GM13976 (cell line): ENCODE data around the gene C1orf52.

Experiments
- DNase-seq: peaks from one replicate; pipeline ENCODE4 v3.0.0; 2012; ENCODE audit warnings: low spot score
- in situ Hi-C: fragments of 300-500 bp; cut with MboI; formaldehyde crosslinking; loops from one replicate; pipeline ENCODE4 v1.12.0; 2022; ENCODE audit warnings: low sequenced_read_pairs, mixed read lengths, inconsistent platforms; ENCODE audit not compliant: unreplicated experiment
- TF ChIP-seq, protein P1 (sequence below): IDR thresholded peaks from 2 replicates; pipeline ENCODE4 v1.5.1; 2012; ENCODE audit warnings: borderline replicate concordance, mild to moderate bottlenecking; ENCODE audit not compliant: insufficient read depth; ENCODE audit errors: extremely low read depth, missing control alignments, control extremely low read depth

Gene C1orf52

DNA sequence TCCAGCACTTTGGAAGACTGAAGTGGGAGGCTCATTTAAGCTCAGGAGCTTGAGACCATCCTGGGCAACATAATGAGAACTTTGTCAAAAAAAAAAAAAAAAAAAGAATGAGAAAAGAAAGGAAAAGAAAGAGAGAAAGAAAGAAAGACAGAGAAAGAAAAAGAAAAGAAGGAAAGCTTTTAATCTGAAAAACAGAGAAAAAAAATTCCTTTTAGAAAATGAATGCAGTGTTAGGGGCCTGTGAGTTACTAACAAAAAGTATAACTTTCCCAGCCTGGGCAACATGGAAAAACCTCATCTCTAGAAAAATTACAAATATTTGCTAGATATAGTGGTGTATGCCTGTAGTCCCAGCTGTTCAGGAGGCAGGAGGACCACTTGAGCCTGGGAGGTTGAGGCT, 42.8 kb downstream of the C1orf52 start:
- in situ Hi-C loops = no loop called here
- TF ChIP-seq, protein P1, sequence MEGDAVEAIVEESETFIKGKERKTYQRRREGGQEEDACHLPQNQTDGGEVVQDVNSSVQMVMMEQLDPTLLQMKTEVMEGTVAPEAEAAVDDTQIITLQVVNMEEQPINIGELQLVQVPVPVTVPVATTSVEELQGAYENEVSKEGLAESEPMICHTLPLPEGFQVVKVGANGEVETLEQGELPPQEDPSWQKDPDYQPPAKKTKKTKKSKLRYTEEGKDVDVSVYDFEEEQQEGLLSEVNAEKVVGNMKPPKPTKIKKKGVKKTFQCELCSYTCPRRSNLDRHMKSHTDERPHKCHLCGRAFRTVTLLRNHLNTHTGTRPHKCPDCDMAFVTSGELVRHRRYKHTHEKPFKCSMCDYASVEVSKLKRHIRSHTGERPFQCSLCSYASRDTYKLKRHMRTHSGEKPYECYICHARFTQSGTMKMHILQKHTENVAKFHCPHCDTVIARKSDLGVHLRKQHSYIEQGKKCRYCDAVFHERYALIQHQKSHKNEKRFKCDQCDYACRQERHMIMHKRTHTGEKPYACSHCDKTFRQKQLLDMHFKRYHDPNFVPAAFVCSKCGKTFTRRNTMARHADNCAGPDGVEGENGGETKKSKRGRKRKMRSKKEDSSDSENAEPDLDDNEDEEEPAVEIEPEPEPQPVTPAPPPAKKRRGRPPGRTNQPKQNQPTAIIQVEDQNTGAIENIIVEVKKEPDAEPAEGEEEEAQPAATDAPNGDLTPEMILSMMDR = no peak
- DNase-seq = no peak

DNA sequence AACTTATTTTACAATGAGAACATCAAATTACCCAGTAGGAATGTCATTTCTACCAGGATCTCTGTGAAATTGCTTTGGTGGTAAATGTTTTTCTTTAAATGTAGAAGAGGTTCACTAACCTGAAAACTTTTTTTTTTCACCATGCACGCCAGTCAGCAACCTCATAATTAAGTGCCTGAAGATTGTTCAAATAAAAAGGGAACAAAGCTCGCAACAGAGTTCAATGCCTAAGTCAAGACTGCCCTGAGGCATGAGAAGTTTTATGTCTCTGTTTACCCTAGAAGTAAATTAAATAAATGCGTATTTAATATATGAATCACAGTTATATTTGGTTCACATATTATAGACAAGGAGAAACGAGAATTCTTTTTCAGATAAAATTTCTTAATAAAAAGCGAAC, 44.8 kb downstream of the C1orf52 start:
- DNase-seq = no peak
- TF ChIP-seq, protein P1 = no peak
- in situ Hi-C loops = no loop called here

DNA sequence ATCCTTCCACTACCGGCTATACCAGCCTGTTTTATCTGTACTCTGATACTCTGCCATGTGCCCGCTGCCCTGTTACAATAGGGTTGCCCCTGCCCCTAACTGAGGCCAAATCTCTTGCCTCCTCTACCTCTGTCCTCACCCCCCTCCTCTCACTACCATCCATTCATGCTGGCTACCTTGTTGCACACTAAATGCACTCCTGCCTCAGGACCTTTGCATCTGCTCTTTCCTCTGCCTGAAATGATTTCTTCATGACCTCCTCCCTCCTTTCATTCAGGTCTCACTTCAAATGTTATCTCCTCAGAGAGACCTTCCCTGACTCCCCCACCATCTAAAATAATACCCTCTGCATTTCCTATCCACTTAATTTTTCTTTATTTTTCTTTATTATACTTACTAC, 51.0 kb downstream of the C1orf52 start:
- in situ Hi-C loops = no loop called here
- no peak for DNase-seq
- TF ChIP-seq, protein P1 = no peak

DNA sequence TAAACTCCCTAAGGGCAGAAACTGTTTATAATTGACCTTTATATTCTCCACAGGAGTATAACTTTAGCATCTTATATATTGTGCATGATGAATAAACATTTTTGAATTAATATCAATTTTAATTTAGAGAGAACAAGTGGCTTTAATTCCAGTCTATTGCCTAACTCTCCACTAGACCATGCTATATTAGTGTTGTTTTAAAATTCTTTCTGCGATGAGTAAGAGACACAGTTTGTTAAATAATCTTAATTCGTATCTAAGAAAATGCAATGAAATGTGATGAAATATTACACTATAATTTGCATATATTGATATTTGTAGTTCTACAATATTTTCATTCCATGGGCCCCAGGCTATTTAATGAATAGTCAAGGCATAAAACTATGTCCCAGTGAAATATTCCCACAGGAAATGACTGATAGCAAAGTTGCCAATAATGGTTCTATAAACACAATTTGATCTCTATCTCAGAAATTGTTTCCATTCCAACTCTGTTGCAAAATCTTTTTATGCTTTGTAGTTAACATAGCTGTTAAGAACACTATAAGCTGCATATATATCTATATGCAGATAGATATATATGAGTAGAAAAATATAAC, 55.8 kb downstream of the C1orf52 start:
- TF ChIP-seq, protein P1 = no peak
- no peak for DNase-seq
- in situ Hi-C loops = no loop called here

DNA sequence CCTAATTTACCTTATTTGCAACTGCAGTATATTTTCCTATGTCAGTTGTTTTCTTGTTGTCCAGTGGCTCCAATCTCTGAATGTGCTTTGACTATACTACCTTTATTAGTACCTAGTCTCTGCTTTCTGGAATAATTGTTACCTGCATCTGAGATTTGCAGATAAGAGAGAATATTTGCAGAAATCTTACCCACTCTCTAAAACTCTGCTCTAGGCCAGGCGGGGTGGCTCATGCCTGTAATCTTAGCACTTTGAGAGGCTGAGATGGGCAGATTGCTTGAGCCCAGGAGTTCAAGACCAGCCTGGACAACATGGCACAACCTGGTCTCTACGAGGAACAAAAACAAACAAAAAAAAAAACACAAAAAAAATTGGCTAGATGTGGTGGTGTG, 56.6 kb downstream of the C1orf52 start:
- no peak for DNase-seq
- TF ChIP-seq, protein P1 = no peak
- in situ Hi-C loops = no loop called here

DNA sequence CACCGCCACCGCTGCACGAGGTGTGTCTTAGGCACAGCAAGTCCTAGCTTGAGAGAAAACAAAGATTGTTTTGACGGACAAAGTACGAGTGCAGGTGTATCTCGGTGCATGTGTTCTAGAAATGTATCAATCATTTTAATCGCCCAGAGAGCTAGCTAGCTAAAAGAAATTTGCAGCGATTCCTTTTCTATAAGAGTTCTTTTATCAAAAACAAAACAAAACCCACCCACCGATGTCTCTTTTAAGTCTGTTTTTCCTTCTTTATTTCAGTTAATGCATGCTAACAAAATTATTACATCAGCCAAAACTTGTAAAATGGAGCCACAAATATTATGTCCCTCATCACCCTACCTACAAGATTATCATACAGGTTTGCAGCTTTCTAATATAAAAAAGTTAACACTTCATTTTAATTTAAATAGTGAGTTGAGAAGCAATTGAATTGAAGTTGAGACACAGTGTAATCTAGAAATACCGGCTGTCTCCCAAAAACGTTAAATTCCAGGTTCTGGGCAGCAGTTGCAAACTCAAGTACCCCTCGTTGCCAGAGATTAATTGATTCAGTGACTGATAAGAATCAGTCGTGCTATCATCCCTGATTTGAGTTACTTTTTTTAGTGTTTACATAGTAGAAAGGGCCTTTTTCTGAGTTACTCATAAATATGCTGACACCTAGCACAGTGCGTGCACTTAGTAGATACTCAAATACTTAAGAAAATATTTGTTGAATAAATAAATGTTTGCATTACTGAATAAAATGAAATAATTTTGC, 57.2 kb downstream of the C1orf52 start:
- TF ChIP-seq, protein P1 = no peak
- in situ Hi-C loops = no loop called here
- no peak for DNase-seq
